Measurements from ENCODE around the gene KANTR. TPM values are rescaled to one million over a fixed set of nuclear protein-coding genes. Genes with fewer than 3 reads are reported as not detected.
"Not testable (repeated sequence)": the region's sequence is repeated elsewhere in the genome, so short reads cannot be mapped to it uniquely, and the experiment has no call there.

KANTR gene
- total RNA-seq, 1 experiment from 2014 or later = 9.7 TPM

- H3K9me2 ChIP-seq (replicated peaks; ENCODE audit: low read length) = no peaks in the 10 kb centered on the region
- no peaks in the 10 kb centered on the region for H3K79me2 ChIP-seq (ENCODE audit: low read length)
- H4K20me1 ChIP-seq (ENCODE audit: low read length) = no peaks in the 10 kb centered on the region
- H2AFZ ChIP-seq (ENCODE audit: low read length) = no peak overlapping the region
- H3K27me3 ChIP-seq (ENCODE audit: low read length) = no peaks in the 10 kb centered on the region
- TF ChIP-seq, protein P1, sequence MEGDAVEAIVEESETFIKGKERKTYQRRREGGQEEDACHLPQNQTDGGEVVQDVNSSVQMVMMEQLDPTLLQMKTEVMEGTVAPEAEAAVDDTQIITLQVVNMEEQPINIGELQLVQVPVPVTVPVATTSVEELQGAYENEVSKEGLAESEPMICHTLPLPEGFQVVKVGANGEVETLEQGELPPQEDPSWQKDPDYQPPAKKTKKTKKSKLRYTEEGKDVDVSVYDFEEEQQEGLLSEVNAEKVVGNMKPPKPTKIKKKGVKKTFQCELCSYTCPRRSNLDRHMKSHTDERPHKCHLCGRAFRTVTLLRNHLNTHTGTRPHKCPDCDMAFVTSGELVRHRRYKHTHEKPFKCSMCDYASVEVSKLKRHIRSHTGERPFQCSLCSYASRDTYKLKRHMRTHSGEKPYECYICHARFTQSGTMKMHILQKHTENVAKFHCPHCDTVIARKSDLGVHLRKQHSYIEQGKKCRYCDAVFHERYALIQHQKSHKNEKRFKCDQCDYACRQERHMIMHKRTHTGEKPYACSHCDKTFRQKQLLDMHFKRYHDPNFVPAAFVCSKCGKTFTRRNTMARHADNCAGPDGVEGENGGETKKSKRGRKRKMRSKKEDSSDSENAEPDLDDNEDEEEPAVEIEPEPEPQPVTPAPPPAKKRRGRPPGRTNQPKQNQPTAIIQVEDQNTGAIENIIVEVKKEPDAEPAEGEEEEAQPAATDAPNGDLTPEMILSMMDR (conservative IDR thresholded peaks at IDR 0.05; ENCODE audit: low read depth, low read length) = no peak
- TF ChIP-seq EZH2phosphoT487 (IDR thresholded peaks at IDR 0.05; ENCODE audit: borderline replicate concordance, low read length) = no peak
- TF ChIP-seq EZH2 (IDR thresholded peaks at IDR 0.05; ENCODE audit: low read length, unreplicated experiment) = no peak
- H3K4me1 ChIP-seq (ENCODE audit: insufficient read depth, low read length) = no peaks in the 10 kb centered on the region
- no peak overlapping the region for H3K27ac ChIP-seq (ENCODE audit: low read length)
- no peak overlapping the region for H3K4me2 ChIP-seq (ENCODE audit: low read length)
- no TSS peak for BruUV-seq (replicated peaks)
- no peak overlapping the region for H3K9ac ChIP-seq (ENCODE audit: low read length)
- H3K4me3 ChIP-seq (ENCODE audit: low read length) = no peak overlapping the region
- no peaks in the 10 kb centered on the region for H3F3A ChIP-seq (ENCODE audit: low read length, unreplicated experiment)
- intact Hi-C loops (cut with micrococcal nuclease) = no loop called here
- H3K9me3 ChIP-seq (ENCODE audit: low read length) = no peaks in the 10 kb centered on the region
- no peak for ATAC-seq
- DNase-seq = peak; percentile 11
- POLR2A ChIA-PET (ENCODE audit: unreplicated experiment) = no interaction called here
- CTCF ChIA-PET = no interaction called here
- no peaks in the 10 kb centered on the region for H3K36me3 ChIP-seq (ENCODE audit: low read depth, low read length)
These were observed 66.5 kb downstream of the KANTR start for GRCh38 chrX:53160297-53160983.

DNA sequence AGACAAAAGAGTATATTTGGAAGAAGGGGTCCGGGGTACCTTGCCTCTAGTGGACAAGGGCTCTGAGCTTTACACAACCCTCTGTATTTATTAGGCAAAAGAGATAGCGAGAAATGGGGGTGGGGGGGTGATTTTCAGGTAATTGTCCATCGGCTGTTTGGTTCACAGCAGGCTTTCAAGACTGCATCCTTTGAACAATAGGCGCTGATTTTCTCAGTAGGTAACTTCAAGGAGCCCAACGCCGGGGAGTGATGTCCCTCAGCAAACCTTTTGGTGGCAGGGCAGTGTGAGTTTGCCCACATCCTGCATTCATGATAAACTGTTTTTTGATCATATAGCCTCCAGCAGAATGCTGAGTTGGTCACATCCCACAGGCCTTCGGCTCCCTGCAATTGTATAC, 69.5 kb downstream of the KANTR start:
- ChIA-PET POLR2A (ENCODE audit: unreplicated experiment) (no interaction called here), CTCF (no interaction called here)
- DNase-seq (no peak), ATAC-seq (no peak)
- no peak overlapping the region for H3K4me3 ChIP-seq (ENCODE audit: low read length)
- no peak overlapping the region for H2AFZ ChIP-seq (ENCODE audit: low read length)
- TF ChIP-seq, protein P1 (conservative IDR thresholded peaks at IDR 0.05; ENCODE audit: low read depth, low read length) = no peak
- TF ChIP-seq EZH2 (IDR thresholded peaks at IDR 0.05; ENCODE audit: low read length, unreplicated experiment) (no peak), EZH2phosphoT487 (IDR thresholded peaks at IDR 0.05; ENCODE audit: borderline replicate concordance, low read length) (no peak)
- H3K9me2 ChIP-seq (replicated peaks; ENCODE audit: low read length) = no peaks in the 10 kb centered on the region
- H4K20me1 ChIP-seq (ENCODE audit: low read length) = no peaks in the 10 kb centered on the region
- no peaks in the 10 kb centered on the region for H3K9me3 ChIP-seq (ENCODE audit: low read length)
- H3K9ac ChIP-seq (ENCODE audit: low read length) = no peak overlapping the region
- H3K4me2 ChIP-seq (ENCODE audit: low read length) = no peak overlapping the region
- no peaks in the 10 kb centered on the region for H3K27me3 ChIP-seq (ENCODE audit: low read length)
- intact Hi-C loops (cut with micrococcal nuclease) = no loop called here
- no TSS peak for BruUV-seq (replicated peaks)
- H3K27ac ChIP-seq (ENCODE audit: low read length) = no peak overlapping the region
- no peaks in the 10 kb centered on the region for H3F3A ChIP-seq (ENCODE audit: low read length, unreplicated experiment)
- no peaks in the 10 kb centered on the region for H3K36me3 ChIP-seq (ENCODE audit: low read depth, low read length)
- H3K4me1 ChIP-seq (ENCODE audit: insufficient read depth, low read length) = no peaks in the 10 kb centered on the region
- no peaks in the 10 kb centered on the region for H3K79me2 ChIP-seq (ENCODE audit: low read length)

GRCh38 chrX:53164566-53164965, 70.6 kb downstream of the KANTR start:
- H3K9me3 ChIP-seq (ENCODE audit: low read length); DNase-seq; H3K9ac ChIP-seq (ENCODE audit: low read length); ATAC-seq; POLR2A ChIA-PET (ENCODE audit: unreplicated experiment); BruUV-seq (replicated peaks); H3K4me2 ChIP-seq (ENCODE audit: low read length); H3K9me2 ChIP-seq (replicated peaks; ENCODE audit: low read length); H3K27me3 ChIP-seq (ENCODE audit: low read length); H3K27ac ChIP-seq (ENCODE audit: low read length); H4K20me1 ChIP-seq (ENCODE audit: low read length); H2AFZ ChIP-seq (ENCODE audit: low read length); H3K4me1 ChIP-seq (ENCODE audit: insufficient read depth, low read length); H3K36me3 ChIP-seq (ENCODE audit: low read depth, low read length); H3F3A ChIP-seq (ENCODE audit: low read length, unreplicated experiment); CTCF ChIA-PET; H3K4me3 ChIP-seq (ENCODE audit: low read length); intact Hi-C loops (cut with micrococcal nuclease); H3K79me2 ChIP-seq (ENCODE audit: low read length): not testable (repeated sequence)

Data from PC-3 (cell line).